GM12878 (cell line): Measurements from ENCODE around the gene ZNF655. TPM values are rescaled to one million over a fixed set of nuclear protein-coding genes. Genes with fewer than 3 reads are reported as not detected.

Source experiments
- ATAC-seq: fragments of 200-7000 bp; cut with Tn5 transposase; 3 replicates; pipeline ENCODE4 v1.9.1; 2020; ENCODE audit warnings: mild to moderate bottlenecking, moderate library complexity
- BruUV-seq: library from RNA; stranded (reverse); fragments of 400-500 nt; replicated peaks from 2 replicates; lab custom pipeline; 2021; lab: Mats Ljungman, UMichigan
- CTCF ChIA-PET: fragments of 300-600 bp; sonication (Branson Sonifier 250); formaldehyde crosslinking; extraction: SDS; loops from one replicate; lab custom pipeline; 2021; ENCODE audit warnings: inconsistent platforms; lab: Yijun Ruan, JAX
- POLR2A ChIA-PET: fragments of 350-600 bp; formaldehyde crosslinking; extraction: SDS; loops from one replicate; lab custom pipeline; 2021; ENCODE audit warnings: inconsistent platforms; lab: Charles Lee
- RAD21 ChIA-PET: fragments of 300-600 bp; sonication (Branson Sonifier 250); formaldehyde crosslinking; loops from one replicate; lab custom pipeline; 2023; ENCODE audit warnings: antibody characterized with exemption; ENCODE audit not compliant: unreplicated experiment; lab: Charles Lee
- SMC1A ChIA-PET: fragments of 300-600 bp; sonication (Branson Sonifier 250); formaldehyde crosslinking; loops from one replicate; lab custom pipeline; 2023; ENCODE audit not compliant: unreplicated experiment, uncharacterized antibody; lab: Charles Lee
- DNase-seq: peaks from one replicate; pipeline ENCODE4 v3.0.0-alpha.2; 2011; ENCODE audit warnings: low read depth, low spot score
- FAIRE-seq: peaks from 3 replicates; lab custom pipeline; 2011; peaks lifted over from hg19 to GRCh38; lab: Jason Lieb, UNC
- H2AFZ ChIP-seq: 2 replicates; pipeline ENCODE4 v1.6.0; 2011; ENCODE audit warnings: low read depth, low read length, control low read depth; ENCODE audit not compliant: control insufficient read depth
- H3K27ac ChIP-seq: 2 replicates; pipeline ENCODE4 v1.5.1; 2011; ENCODE audit warnings: control low read depth; ENCODE audit not compliant: control insufficient read depth, insufficient read depth
- H3K27me3 ChIP-seq, 2 experiments: replicated peaks in 1 of 2; 2 replicates each; pipeline versions ENCODE4 v1.6.0 to v1.6.1; 2011; ENCODE audit warnings: low read length in 1 of 2; ENCODE audit not compliant: control insufficient read depth in 2 of 2, insufficient read depth in 2 of 2
- H3K36me3 ChIP-seq, 2 experiments: 2 replicates each; pipeline ENCODE4 v1.5.1; 2011; ENCODE audit warnings: low read length in 1 of 2; ENCODE audit not compliant: control insufficient read depth in 2 of 2, insufficient read depth in 2 of 2
- H3K4me1 ChIP-seq: 2 replicates; pipeline ENCODE4 v1.6.1; 2011; ENCODE audit warnings: mild to moderate bottlenecking, low read length, moderate library complexity, mixed read lengths; ENCODE audit not compliant: control insufficient read depth, insufficient read depth
- H3K4me2 ChIP-seq: 2 replicates; pipeline ENCODE4 v1.6.0; 2011; ENCODE audit warnings: control low read depth; ENCODE audit not compliant: control insufficient read depth, insufficient read depth
- H3K4me3 ChIP-seq: fragments of 200-600 bp; sonication (generic); 2 replicates; pipeline ENCODE4 v1.5.1; 2016
- H3K79me2 ChIP-seq: 2 replicates; pipeline ENCODE4 v1.6.0; 2011; ENCODE audit warnings: low read length; ENCODE audit not compliant: control insufficient read depth, insufficient read depth
- H3K9ac ChIP-seq: 2 replicates; pipeline ENCODE4 v1.8.0; 2011; ENCODE audit warnings: low read length, control low read depth, mixed read lengths; ENCODE audit not compliant: control insufficient read depth, insufficient read depth
- H3K9me3 ChIP-seq: replicated peaks from 3 replicates; pipeline ENCODE4 v1.5.1; 2011; ENCODE audit warnings: mild to moderate bottlenecking, low read length; ENCODE audit not compliant: control insufficient read depth, insufficient read depth
- H4K20me1 ChIP-seq: 2 replicates; pipeline ENCODE4 v1.6.0; 2011; ENCODE audit not compliant: control insufficient read depth, insufficient read depth
- CEBPB ChIP-seq, 2 experiments: fragments of 150-350 bp in 1 of 2; IDR thresholded peaks; 2 replicates each; pipeline ENCODE4 v1.6.1; 2012 to 2014; ENCODE audit warnings: low read depth in 2 of 2, low read length in 2 of 2, borderline replicate concordance in 1 of 2, inconsistent platforms in 1 of 2
- CREM ChIP-seq: IDR thresholded peaks from 2 replicates; pipeline ENCODE4 v1.6.1; 2014; ENCODE audit warnings: antibody characterized with exemption, low read depth
- MEF2A ChIP-seq: IDR thresholded peaks from 2 replicates; pipeline ENCODE4 v1.6.1; 2011; ENCODE audit warnings: low read depth, mild to moderate bottlenecking, low read length, moderate library complexity; ENCODE audit not compliant: insufficient read depth
- MTA2 ChIP-seq: fragments of 450-650 bp; IDR thresholded peaks from 2 replicates; pipeline ENCODE4 v1.6.1; 2016; ENCODE audit warnings: low read depth, mild to moderate bottlenecking, moderate library complexity
- NBN ChIP-seq: fragments of 450-650 bp; IDR thresholded peaks from 2 replicates; pipeline ENCODE4 v1.6.1; 2016
- NR2C2 ChIP-seq: IDR thresholded peaks from 2 replicates; pipeline ENCODE4 v1.6.1; 2011; ENCODE audit warnings: borderline replicate concordance, low read depth; ENCODE audit not compliant: control insufficient read depth, insufficient read length
- NRF1 ChIP-seq: conservative IDR thresholded peaks from 2 replicates; pipeline ENCODE4 v1.6.1; 2011; ENCODE audit warnings: mild to moderate bottlenecking, low read depth, low read length, improper control_type of control experiment
- PML ChIP-seq: IDR thresholded peaks from 2 replicates; pipeline ENCODE4 v1.6.1; 2012; ENCODE audit warnings: low read length, inconsistent platforms
- SMC3 ChIP-seq: IDR thresholded peaks from 2 replicates; pipeline ENCODE4 v1.6.1; 2011; ENCODE audit warnings: low read length, improper control_type of control experiment, borderline replicate concordance
- TAF1 ChIP-seq: IDR thresholded peaks from 2 replicates; pipeline ENCODE4 v1.6.1; 2011; ENCODE audit warnings: mild to moderate bottlenecking, low read depth, low read length, borderline replicate concordance
- TCF3 ChIP-seq: IDR thresholded peaks from 2 replicates; pipeline ENCODE4 v1.6.1; 2012; ENCODE audit warnings: low read depth, mild to moderate bottlenecking, low read length, borderline replicate concordance; ENCODE audit not compliant: insufficient read depth
- USF1 ChIP-seq: IDR thresholded peaks from 2 replicates; pipeline ENCODE4 v1.6.1; 2011; ENCODE audit warnings: borderline replicate concordance, low read depth, mild to moderate bottlenecking, moderate library complexity, mixed read lengths, low read length; ENCODE audit not compliant: insufficient read depth; ENCODE audit errors: extremely low read length
- USF2 ChIP-seq: IDR thresholded peaks from 2 replicates; pipeline ENCODE4 v1.6.1; 2011; ENCODE audit warnings: low read depth, low read length, improper control_type of control experiment, borderline replicate concordance
- YBX1 ChIP-seq: fragments of 450-650 bp; IDR thresholded peaks from 2 replicates; pipeline ENCODE4 v1.6.1; 2016; ENCODE audit warnings: antibody characterized with exemption
- ZNF207 ChIP-seq: fragments of 450-650 bp; IDR thresholded peaks from 2 replicates; pipeline ENCODE4 v1.6.1; 2014; ENCODE audit warnings: antibody characterized with exemption, mild to moderate bottlenecking, borderline replicate concordance
- ZNF592 ChIP-seq: fragments of 450-650 bp; IDR thresholded peaks from 2 replicates; pipeline ENCODE4 v1.6.1; 2017; ENCODE audit warnings: mild to moderate bottlenecking, moderate library complexity
- WGBS: methylation state at CpG from one replicate; pipeline ENCODE4 v1.1.6; 2016; ENCODE audit warnings: low lambda C conversion rate; ENCODE audit not compliant: insufficient replicate concordance, insufficient coverage; ENCODE audit errors: missing lambda C conversion rate; 5-methylcytosine and 5-hydroxymethylcytosine counted together
- in situ Hi-C: fragments of 300-500 bp; cut with MboI; formaldehyde crosslinking; loops from 9 replicates; pipeline ENCODE4 v1.14.3; 2018; ENCODE audit warnings: mixed read lengths
- intact Hi-C: fragments of 100-400 bp; cut with micrococcal nuclease; formaldehyde crosslinking; loops from one replicate; pipeline ENCODE4 v1.14.2; 2022; ENCODE audit not compliant: unreplicated experiment
- polyA plus RNA-seq, 11 experiments: library from polyadenylated mRNA; depleted of rRNA in 4 of 11; unstranded in 6 of 11; stranded (reverse) in 5 of 11; fragments of >200 nt; fragmentation: Nextera tagmentation in 4 of 11; fragmentation: Illumina TruSeq in 1 of 11; extraction: Ambion mirVana in 4 of 11; extraction: Trizol in 1 of 11; gene quantifications; 1 replicate in 1 of 11; 2 replicates in 10 of 11; pipeline versions ENCODE4 v1.2.1 to v1.2.3, GENCODE V29; 2011 to 2016; ENCODE audit warnings: inconsistent platforms in 2 of 11, missing spikeins in 2 of 11, low read depth in 1 of 11
- total RNA-seq, 4 experiments: library from RNA; depleted of rRNA in 3 of 4; stranded (reverse); fragments of >200 nt in 3 of 4; fragmentation: Illumina TruSeq in 1 of 4; extraction: Trizol in 1 of 4; gene quantifications; 2 replicates each; pipeline versions ENCODE4 v1.2.1 to v1.2.3, GENCODE V29; 2013 to 2021

The ZNF655 gene
- total and polyA plus RNA-seq, 10 of the 15 experiments (the other 5 are each of a cell fraction or from before 2014, with no cell fraction given): 14.5 to 107 (median 52.8) TPM

- Histone ChIP-seq H2AFZ (no peak overlapping the region), H3K4me1 (no peaks in the 10 kb centered on the region), H3K4me3 (no peak overlapping the region), H3K27me3 (no peaks in the 10 kb centered on the region), H3K36me3 (no peaks in the 10 kb centered on the region), H4K20me1 (no peaks in the 10 kb centered on the region), H3K9ac (no peak overlapping the region), H3K27ac (no peak overlapping the region), H3K9me3 (peaks cover 6% of the 10 kb centered on the region; the same call in 2 of the 3 replicates), H3K4me2 (no peak overlapping the region), H3K79me2 (no peaks in the 10 kb centered on the region)
- DNase-seq: no peak
- no peak for ATAC-seq
- whole genome bisulfite sequencing: 82% methylated on average over 7 of the region's 7 CpGs
- RAD21 ChIA-PET: no interaction called here
- in situ Hi-C loops (no loop called here), intact Hi-C loops (no loop called here)
- SMC1A ChIA-PET: no interaction called here
- CTCF ChIA-PET: interaction anchor here (0.7 kb wide), 1 partner anchor 290 kb away, joined by 3 read pairs; no protein-coding TSS in a partner anchor
- FAIRE-seq: no peak
- POLR2A ChIA-PET: interaction anchor here (0.6 to 0.7 kb wide), 2 partner anchors 16 to 377 kb away, joined by 3 read pairs; no protein-coding TSS in a partner anchor
- BruUV-seq: no TSS peak
- no peak for TF ChIP-seq CEBPB (IDR thresholded peaks at IDR 0.05; ENCODE audit: borderline replicate concordance in 1 of 2, low read depth in 2 of 2, low read length in 2 of 2)
- TF ChIP-seq TAF1: no peak
- TF ChIP-seq SMC3: no peak
- no peak for TF ChIP-seq TCF3
- TF ChIP-seq MTA2: no peak
- no peak for TF ChIP-seq ZNF207
- no peak for TF ChIP-seq USF1
- no peak for TF ChIP-seq MEF2A
- no peak for TF ChIP-seq YBX1
- TF ChIP-seq NRF1: no peak
- no peak for TF ChIP-seq NR2C2
- no peak for TF ChIP-seq CREM
- TF ChIP-seq NBN: no peak
- TF ChIP-seq PML: no peak
- TF ChIP-seq USF2: no peak
- no peak for TF ChIP-seq ZNF592
Observed at GRCh38 chr7:99539213-99539811, 19.1 kb upstream of the ZNF655 start.
